Measurements from ENCODE around the gene BRICD5.
"Not testable (repeated sequence)": the region's sequence is repeated elsewhere in the genome, so short reads cannot be mapped to it uniquely, and the experiment has no call there.

Gene BRICD5

DNA sequence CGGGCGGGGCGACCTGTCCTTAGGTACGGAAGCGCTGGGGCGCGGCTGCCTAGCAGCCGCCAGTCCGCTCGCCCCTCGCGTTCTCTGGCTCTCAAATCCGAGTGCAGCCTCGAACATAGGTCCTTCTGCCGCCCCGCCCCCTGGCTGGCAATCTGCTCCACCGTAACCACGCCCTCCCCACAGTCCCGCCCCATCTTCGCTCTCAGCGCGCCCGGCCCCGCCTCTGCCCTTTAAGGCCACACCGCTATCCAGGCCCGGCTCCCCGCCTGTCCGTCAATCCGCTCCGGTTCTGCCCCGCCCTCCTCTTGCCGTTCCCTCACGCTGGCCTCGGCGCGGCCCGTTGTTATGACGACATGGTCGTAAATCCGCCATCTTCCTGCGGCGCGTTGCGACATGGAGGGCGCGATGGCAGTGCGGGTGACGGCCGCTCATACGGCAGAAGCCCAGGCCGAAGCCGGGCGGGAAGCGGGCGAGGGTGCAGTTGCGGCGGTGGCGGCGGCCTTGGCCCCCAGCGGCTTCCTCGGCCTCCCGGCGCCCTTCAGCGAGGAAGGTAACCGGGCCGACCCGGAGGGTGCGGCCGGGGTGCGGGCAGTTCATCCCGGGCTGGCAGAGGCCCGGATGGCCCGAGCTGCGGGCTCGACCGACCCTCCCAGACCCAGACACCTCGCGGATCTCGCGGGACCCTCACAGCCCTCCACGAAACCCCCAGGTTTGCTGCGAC lies 12.7 kb upstream of the BRICD5 start, which contains the start of gene E4F1:
E4F1 (plus strand) TSS at position 371 of the 721 bp plus-strand sequence; CDS start at position 394, 23 bp downstream.
- peak within 1 kb of the TSS; percentile 82 for H3K4me3 ChIP-seq (ENCODE audit: low read depth, low read length)

DNA sequence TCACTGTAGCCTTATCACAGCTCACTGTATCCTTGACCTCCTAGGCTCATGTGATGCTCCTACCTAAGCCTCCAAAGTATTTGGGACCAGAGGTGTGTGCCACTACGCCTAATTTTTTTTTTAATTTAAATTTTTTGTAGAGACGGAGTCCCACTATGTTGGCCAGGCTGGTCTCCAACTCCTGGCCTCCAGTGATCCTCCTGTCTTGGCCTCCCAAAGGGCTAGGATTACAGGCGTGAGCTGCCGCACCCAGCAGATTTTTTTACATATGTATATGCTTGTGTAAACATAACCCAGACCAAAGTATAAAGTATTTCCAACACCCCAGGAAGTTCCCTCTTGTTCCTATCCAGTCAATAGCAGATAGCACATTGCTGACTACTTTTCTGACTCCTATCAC lies 5.7 kb upstream of the BRICD5 start:
- no peak overlapping the region for H3K4me3 ChIP-seq (ENCODE audit: low read depth, low read length)

DNA sequence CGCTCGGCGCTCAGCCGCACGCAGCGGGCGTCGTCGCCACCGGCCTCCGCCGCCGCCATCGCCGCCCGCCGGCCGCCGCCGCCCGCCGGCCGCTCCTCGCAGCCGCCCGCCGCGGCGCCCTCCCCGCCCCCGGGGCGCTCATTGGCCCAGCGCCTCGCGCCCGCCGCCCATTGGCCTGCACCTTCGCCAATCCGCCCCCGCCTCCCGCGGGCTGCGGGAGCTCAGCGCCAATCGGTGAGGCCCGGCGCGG lies 4.0 kb upstream of the BRICD5 start, which contains the start of gene PGP:
PGP (minus strand) TSS at position 122 of the 250 bp plus-strand sequence; CDS start at position 59, 63 bp downstream.
- peak within 1 kb of the TSS; percentile 90 for H3K4me3 ChIP-seq (ENCODE audit: low read depth, low read length)

- H3K4me3 ChIP-seq (ENCODE audit: low read depth, low read length): peak overlapping the region; percentile 90
These were observed 3.4 kb upstream of the BRICD5 start for GRCh38 chr16:2213817-2214718.

DNA sequence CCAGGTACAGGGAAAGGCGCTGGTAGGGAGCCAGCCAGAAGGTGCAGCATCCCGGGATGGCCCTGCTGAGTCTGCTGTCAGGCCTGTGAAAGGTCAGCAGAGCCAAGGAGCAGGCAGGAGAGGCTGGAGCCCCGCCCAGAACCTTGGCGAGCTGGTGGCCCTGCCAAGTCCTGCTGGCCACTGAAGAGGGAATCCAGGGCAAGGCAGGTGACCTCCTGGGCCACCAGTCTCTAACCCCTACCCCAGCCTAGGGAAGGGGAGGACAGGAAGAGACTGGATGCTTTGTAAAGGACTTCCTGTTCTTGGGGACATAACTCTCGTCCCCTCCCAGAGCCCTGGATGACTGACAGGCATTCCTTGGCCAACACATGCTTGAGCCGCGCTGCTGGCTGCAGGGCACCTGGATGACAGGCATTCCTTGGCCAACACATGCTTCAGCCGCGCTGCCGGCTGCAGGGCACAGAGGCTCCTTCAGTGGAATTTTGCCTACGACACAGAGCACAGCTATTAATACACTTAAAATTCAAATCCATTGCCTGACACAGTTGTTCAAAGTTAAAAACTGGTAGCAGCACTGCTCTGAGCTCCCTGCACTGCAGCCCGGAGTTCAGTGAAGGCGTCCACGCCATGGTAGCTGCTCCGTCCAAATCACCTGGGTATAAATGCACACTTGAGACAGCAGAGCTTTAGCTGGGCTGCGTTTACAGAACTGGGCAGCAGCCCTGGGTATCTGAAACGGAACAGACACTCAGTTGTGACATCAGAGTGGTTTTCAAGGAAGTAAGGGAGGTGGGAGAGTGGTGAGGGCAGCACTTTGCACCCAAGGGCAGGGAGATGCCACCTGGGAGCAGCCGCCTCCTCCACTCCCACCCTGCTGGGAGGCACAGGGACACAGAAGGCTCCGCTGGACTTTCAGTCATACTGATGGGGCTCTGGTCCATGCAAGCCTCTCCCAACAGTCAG lies 2.0 kb upstream of the BRICD5 start:
- no peak overlapping the region for H3K4me3 ChIP-seq (ENCODE audit: low read depth, low read length)

DNA sequence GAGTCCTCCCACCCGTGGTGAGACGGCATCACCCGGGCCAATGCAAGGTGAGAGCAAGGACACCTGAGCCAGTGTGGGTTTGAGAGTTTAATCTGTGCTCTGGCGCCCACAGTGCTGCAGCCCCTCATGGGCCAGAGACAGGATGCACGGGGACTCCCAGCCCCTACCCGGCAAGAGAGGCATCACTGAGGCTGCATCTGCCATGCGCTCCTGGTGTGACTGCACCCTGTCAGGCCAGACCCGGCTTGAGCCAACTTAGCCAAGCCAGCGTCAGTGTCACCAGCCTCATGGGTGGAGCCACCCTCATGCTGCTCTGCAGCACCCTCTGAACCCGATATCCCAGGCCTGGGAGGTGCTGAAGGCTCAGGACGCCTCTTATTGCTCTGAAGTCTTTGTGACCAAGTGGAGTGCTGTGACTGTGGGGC lies 1.3 kb upstream of the BRICD5 start:
- H3K4me3 ChIP-seq (ENCODE audit: low read depth, low read length): no peak overlapping the region

GRCh38 chr16:2210009-2210332 lies 692 bp downstream of the BRICD5 start:
- H3K4me3 ChIP-seq (ENCODE audit: low read depth, low read length): no peak overlapping the region

DNA sequence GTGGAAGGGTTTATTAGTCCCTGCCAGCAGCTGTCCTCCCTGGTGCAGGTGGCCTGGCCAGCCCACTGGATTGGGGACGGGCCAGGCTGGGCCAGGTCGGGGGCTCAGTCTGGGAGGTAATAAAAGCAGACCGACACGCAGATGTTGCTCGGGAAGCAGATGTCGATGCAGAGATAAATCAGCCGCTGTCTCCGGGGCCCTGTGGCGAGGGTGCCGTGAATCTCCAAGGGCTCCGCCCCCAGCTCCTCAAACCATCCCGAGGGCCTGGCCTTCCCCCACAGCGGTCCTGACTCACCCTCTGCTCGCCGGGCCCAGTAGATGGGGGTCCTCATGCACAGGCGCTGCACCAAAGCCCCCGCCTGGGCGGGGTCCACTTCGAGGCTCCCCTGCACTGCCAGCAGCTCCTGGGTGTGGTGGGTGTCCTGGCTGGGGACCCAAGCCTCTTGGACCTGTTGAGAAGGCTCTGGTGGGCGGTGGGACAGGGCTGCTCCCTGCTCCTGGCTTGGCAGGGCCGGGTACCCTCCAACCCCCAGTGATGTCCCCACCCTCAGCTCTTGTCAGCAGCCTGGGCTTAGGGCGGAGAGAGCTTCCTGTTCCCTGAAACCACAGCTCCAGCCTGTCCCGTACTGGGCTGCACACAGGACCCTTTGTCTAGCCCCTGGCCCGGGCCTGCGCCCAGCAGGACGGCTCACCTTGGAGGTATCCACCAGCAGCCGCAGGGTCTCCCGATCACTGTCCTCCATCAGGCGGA lies 1.2 kb downstream of the BRICD5 start:
- no peak overlapping the region for H3K4me3 ChIP-seq (ENCODE audit: low read depth, low read length)

DNA sequence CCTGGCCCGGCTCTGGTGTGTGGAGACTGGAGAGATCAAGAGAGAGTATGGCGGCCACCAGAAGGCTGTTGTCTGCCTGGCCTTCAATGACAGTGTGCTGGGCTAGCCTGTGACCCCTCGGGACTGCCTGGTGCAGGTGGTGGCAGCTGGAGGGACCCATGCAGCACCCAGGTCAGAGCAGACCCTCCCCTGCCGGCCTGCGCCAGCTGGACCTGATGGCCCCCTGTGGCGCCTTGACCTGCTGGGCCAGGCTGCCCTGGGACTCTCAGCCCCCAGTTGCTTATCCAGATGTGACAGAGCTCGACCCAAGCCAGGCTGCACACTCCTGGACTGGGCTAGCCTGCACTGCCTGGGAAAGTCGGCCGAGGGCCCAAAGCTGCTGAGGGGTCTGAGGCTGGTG lies 1.9 kb downstream of the BRICD5 start:
- no peak overlapping the region for H3K4me3 ChIP-seq (ENCODE audit: low read depth, low read length)

DNA sequence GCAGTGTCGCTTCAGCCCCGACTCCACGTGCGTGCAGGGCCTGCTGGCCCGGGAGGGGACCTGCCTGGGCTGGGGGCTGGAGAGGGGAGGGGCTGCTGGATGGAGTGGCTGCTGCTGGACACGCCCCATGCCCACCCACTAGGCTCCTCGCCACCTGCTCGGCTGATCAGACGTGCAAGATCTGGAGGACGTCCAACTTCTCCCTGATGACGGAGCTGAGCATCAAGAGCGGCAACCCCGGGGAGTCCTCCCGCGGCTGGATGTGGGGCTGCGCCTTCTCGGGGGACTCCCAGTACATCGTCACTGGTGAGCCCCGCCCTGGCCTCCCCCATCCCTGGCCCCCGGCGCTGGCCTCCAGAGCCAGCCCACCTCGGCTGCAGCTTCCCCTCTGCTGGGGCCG lies 2.4 kb downstream of the BRICD5 start:
- no peak overlapping the region for H3K4me3 ChIP-seq (ENCODE audit: low read depth, low read length)

DNA sequence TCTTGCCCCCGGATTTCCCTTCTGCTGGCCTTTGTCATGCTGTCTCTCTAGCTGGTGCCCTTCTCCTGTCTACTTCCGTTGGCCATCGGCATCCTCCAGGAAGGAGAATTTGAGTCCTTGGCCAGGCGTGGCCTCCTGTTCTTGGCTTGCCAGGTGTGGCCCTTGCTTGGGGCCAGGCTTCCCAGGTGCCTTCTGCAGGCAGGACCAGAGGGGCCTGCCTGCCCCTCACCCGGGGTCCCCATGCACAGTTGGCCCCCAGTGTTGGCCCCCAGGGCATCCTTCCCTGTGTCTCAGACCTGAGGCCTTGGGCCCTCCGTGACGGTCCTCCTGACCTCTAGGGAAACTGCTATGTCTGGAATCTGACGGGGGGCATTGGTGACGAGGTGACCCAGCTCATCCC lies 2.8 kb downstream of the BRICD5 start:
- no peak overlapping the region for H3K4me3 ChIP-seq (ENCODE audit: low read depth, low read length)

DNA sequence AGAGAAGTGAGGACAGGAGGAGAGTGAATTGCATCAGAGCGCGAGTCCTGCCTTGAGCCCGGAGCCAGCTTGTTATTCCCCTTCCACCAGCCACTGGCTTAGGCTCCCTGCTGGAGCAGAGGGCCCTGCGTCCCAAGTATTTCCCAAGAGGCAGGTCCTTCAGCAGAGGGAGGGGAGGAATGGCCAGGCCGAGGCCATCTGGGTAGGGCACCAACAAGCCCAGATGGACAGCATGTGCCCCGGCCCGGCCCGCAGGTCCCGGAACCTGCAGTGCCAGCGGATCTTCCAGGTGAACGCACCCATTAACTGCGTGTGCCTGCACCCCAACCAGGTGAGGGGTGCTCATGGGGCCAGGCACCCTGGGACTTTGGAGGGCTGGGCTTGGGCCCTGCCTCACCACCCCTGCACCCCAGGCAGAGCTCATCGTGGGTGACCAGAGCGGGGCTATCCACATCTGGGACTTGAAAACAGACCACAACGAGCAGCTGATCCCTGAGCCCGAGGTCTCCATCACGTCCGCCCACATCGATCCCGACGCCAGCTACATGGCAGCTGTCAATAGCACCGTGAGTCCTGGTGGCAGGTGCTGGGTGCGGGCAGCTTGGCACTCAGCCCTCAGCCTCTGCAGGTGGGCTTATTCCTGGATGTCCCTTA lies 3.8 kb downstream of the BRICD5 start:
- H3K4me3 ChIP-seq (ENCODE audit: low read depth, low read length): no peak overlapping the region

- H3K4me3 ChIP-seq (ENCODE audit: low read depth, low read length): peak overlapping the region; percentile 89
These were observed 4.3 kb downstream of the BRICD5 start for GRCh38 chr16:2206420-2206779.

DNA sequence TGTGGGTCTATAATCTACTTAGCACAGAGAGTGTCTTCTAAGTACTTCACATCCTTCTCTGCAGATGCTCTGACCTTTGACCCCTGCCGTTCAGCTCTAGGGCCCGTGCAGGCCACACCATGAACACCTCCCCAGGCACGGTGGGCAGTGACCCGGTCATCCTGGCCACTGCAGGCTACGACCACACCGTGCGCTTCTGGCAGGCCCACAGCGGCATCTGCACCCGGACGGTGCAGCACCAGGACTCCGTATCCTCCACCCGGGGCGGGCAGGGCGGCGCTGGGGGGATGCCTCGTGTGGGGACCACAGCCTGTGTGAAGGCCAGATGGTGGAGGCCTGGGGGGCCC lies 4.7 kb downstream of the BRICD5 start:
- peak overlapping the region; percentile 89 for H3K4me3 ChIP-seq (ENCODE audit: low read depth, low read length)

- H3K4me3 ChIP-seq (ENCODE audit: low read depth, low read length): peak within 1 kb of the TSS; percentile 89
These were observed 5.3 kb downstream of the BRICD5 start, which contains the start of gene MLST8 for GRCh38 chr16:2205104-2205966. Gene MLST8 (plus strand): TSS chr16:2205454. CDS start chr16:2206086, 632 bp downstream.

DNA sequence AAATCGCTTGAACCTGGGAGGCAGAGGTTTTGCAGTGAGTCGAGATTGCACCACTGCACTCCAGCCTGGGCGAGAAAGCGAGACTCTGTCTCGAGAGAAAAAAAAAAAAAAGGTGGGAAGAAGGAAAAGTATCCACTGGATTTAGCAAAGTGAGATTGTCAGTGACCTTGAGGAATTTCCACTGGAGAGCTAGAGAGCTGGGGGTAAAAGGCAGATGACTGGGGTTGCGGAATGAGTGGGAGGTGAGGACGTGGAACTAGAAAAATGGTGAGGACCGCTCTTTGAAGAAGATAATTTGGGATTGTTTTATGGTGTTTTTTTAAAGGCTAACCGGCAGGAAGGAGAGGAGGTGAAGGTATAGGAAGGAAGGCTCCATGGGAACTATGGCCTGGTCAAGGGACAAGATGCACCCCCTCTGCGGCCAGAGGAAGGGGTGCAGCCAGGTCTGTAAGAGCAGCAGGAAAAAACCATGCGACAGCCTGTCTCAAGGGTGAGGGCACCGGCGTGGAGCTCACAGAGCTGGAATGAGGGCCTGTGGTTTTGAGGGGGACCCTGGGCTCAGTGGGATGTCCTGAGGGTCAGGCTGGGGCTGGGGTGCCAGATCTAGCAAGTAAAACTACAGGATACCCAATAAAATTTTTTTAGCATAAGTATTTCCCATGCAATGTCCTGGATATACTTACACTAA lies 6.1 kb downstream of the BRICD5 start:
- peak overlapping the region; percentile 89 for H3K4me3 ChIP-seq (ENCODE audit: low read depth, low read length)

GRCh38 chr16:2203119-2203688 lies 7.5 kb downstream of the BRICD5 start:
- H3K4me3 ChIP-seq (ENCODE audit: low read depth, low read length): not testable (repeated sequence)

DNA sequence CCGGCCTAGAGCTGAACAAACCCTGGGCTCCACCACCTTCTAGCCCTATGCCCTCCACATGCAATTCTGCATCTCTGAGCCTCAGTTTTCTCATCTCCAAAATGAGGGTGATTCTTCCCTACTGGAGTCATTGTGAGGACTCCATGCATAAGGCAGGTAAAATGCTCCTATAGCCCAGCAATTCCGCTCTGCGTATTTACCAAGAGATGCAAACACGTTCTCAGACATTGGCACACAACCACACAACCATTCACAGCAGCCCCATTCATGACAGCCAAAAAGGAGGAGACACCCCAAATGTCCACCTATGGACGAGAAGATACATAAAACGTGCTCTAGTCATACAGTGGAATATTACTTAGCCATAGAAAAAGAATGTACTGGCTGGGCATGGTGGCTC lies 10.3 kb downstream of the BRICD5 start:
- no peak overlapping the region for H3K4me3 ChIP-seq (ENCODE audit: low read depth, low read length)
